ENCODE results near the gene THRB.

DNA sequence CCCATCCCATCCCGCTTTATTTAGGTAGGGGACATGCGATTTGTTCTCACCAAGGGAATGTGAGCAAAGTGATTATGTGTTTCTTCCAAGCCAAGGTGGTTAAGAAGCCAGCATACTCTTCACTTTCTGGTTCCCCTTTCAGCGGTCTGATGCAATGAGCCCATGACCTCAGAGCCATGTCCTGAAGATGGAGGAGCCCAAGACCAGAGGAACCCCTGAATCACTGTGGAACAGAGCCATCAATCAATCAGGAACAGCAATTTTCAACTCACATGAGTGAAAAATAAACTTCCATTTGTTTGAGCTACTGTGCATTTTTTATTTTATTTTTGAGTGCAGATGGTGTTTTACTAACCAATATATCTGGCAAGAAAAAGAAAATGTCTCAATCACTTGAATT, 10.8 kb downstream of the THRB start:
- TF ChIP-seq YY1 (IDR thresholded peaks at IDR 0.05; ENCODE audit: insufficient read depth, insufficient read length) (no peak), ZNF274 (IDR thresholded peaks at IDR 0.05; ENCODE audit: low read depth, low read length) (no peak)

All from NT2/D1 (cell line).